COR-L47 (cell line): ENCODE measurements around the gene PDGFC.

Experiments
- DNase-seq: peaks from one replicate; lab custom pipeline; 2025; lab: John Stamatoyannopoulos, UW

PDGFC gene

DNA sequence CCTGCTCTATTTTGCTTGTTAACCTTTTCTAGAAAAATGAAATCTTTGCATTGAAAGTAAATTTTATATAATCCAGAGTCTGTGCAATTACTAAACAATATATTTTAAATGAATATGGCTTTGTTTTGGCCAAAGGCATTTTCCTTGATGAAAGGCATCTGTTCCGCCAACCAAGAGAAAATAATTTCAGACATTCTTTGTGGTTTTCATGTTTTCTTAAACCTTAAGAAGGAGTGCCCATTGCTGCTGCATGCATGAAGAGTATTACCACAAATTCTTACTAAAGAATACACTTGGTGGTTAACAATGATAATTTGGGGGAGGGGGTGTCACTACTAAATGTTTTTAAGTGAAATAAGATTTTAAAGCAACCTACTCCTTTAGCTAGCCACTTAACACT, 2.7 kb upstream of the PDGFC start:
- no peak for DNase-seq

DNA sequence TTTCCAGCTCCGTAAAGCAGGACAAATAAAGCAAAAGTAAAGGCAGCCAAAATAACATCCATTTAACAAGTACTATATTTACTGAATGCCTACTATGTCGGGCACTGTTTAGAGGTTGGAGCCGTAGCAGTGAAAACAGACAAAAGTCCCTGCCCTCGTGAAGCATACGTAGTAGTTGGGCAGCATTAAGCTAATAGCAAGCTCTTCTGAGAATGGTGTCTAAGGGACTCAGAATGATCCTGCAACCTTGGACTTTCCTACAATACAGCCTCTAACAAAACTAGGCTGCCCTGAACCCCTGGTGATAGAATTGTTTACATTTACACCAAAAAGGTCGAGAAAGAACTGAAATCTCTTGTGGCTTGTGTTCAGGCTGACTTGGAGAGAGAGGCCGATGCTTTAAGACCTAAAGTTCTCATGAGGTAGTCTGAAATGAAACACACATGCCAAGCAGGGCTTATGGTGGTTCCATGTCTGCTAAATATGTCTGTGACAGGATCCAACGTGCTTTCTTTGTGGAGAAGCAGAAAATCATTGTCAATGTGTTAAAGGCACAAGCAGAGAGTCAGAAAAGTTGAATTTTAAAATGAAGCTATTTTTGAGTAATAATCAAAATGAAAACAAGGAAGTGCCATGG, 898 bp upstream of the PDGFC start:
- no peak for DNase-seq

- DNase-seq, result no peak
These were observed 379 bp downstream of the PDGFC start for GRCh38 chr4:156971165-156971675.

DNA sequence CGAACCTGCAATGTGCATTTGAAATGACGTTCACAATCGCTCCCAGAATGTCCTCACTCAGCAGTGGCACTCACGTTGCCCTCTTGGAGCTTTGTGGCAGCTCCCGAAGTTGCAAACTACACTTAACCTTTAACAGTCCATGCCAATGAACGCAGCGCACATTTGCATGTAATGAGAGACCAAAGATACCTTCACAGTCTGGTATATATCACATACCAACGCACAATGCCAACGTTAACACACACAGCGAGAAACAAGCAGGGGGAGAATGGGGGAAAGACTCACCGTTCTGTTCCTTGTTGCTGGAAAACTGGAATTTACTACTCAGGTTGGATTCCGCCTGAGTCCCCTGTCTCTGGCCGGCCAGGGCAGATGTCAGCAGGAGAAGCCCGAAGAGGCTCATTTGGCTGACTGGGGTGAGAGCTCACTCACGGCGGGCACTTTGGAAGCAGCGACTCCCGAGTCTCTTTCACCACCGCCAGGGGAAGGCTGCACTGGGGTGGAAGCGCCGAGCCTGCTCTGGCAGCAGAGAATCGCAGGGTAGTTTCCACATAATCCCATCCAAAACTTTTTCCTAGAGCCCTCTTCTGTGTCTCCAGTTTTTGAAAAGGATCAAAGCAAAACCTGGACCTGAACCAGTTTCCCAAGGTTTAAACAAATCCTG, 966 bp downstream of the PDGFC start:
- DNase-seq, result peak; percentile 43

GRCh38 chr4:156969911-156970310, 1.7 kb downstream of the PDGFC start:
- no peak for DNase-seq

DNA sequence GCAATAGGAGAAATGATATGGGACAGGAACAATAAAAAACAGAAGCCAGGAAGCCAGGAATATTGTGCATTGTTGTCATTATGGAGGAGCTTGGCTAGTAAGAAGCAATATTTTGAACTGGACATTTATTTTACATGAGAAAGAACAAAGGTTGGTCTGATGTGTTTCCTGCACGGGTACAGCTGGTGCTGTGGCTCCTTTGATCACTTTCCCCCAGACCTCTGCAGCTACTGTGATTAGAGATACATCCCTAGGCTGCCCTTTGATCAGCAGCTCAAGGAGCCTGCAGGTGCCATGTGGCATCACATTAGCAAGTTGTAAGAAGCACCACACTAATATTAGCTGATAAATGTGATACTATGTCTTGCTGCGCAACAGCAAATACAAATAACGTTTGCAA, 2.5 kb downstream of the PDGFC start:
- no peak for DNase-seq

DNA sequence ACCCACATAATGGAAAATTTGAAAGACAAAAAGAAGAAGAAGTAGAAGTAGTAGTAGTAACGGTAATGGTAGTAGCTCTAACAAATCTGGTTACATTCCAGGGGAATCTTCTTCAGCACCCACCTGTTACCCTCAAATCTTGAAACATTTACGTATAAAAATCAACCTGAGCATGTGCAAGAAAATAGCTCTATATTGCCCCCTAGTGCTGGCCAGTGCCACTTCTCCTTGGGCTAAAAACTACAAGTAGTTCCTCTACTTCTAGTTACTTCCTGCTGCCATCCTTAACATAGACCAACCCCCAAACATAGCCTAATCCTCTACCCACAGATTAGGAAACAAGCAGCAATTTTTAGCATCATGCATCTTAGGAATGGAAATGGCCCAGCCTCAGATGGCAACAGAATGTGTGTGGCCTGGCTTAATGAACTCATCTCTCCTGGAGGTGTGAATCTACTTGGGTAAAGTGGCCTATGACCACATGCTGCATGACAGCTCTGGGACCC, 3.1 kb downstream of the PDGFC start:
- DNase-seq, result peak; percentile 55

DNA sequence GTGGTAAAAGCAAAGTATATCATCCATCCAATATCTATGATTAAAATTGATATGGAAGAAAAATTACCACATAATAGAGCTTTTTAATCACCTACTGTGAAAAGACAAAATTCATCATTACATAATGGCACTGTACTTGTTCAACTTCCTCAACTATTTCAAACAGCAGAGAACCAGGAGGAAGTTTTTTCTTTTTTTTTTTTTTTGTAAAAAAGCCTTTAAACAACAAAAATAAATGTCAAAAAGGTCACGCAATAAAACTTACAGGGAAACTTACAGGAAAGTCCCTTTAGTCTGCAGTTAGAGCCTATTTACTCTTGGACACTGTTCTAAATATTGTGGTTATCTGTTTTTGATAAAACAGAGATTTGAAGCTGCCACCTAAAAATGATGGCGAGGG, 4.8 kb downstream of the PDGFC start:
- no peak for DNase-seq

- no peak for DNase-seq
These were observed 8.2 kb downstream of the PDGFC start for GRCh38 chr4:156963419-156963818.

GRCh38 chr4:156962528-156962974, 9.0 kb downstream of the PDGFC start:
- no peak for DNase-seq

- no peak for DNase-seq
These were observed 9.6 kb downstream of the PDGFC start for GRCh38 chr4:156962058-156962358.

DNA sequence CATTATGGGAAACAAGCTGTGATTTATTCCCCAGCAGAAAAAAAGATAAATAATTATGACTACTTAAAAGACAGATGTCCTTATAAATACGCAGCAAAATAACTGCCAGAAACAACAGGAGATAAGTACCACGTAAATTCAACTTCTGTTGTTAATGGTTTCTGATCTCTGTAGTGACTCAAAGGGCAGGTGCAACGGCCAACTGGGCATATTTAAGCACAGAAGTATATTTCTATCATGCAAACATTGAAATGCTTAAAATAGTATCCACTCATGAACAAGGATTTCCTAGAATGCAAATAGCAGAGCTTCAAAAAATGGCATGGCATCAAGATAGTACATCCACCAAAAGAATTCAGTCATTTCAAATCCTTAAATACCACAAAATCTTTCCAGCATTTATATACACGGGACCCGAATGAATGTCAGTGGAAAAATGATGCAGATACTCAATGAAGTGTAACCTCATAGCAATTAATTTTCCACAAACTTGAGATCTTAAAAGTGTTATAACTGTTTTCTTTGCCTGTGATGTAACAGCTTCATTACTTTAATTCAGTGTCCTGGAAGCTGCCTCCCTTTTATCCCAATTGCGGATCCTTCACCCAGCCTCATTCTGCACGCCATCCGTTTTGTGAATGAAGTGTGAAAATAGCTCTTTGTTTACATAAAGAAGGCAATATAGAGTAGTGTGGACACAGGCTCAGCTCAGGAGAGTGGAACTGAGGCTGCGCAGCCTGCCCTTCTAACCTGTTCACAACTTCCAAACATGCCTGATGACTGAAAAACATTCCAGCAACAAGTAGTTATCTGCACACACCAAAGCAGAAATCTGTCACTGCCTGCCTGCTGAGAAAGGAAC, 10.2 kb downstream of the PDGFC start:
- no peak for DNase-seq

DNA sequence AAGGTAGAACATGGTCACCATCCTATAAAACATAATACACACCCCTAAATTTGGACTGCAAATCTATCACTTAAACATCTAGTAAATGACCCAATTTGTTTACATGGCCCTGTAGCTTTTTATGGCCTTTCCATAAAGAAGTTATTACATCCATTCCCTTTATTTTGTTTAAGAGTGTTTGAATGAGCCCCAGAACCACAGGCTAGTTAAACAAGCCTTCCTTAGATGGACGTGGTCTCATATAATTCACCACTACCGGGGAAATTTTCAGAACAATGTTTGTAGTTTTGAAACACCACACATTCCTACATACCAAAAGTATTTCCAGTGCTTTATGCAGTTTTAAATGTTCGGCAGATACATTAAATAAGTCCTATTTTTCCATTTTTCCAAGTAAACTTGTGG, 12.3 kb downstream of the PDGFC start:
- no peak for DNase-seq

DNA sequence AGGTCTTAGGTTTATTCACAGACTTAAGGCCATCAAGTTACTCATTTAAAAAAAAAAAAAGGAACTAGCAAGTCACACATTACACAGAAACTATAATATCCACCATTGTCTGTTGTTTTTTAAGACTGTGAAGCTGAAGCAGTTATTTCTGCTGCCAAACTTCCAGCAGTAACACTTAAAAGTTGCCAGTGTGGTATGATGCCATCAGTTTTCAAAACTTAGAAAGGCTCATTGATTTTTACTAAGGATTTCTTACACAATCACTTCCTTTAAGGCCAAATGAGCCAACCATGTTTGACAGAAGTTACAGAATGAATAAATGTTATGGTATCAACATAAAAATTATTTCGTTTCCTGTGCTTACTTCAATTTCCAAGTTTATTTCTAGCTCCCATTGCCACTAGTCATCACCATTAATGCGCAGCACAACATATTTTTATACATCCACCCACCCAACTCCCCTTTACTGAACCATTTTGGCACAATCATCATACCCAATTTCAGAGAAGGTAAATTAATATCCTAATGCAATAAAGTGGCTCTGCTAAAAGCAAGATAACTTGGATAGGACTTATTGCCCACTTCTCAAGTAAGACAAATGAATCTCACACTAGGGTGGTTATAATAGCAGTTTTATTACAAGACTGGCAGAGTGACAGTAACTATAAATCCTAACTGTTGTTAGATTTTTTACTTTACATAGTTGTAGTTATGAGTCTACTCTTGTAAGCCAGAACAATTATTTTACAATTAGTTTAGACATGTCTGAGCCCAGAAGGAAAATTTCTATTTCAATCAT, 13.1 kb downstream of the PDGFC start:
- DNase-seq, result no peak

- DNase-seq, result no peak
These were observed 14.0 kb downstream of the PDGFC start for GRCh38 chr4:156957556-156957955.

DNA sequence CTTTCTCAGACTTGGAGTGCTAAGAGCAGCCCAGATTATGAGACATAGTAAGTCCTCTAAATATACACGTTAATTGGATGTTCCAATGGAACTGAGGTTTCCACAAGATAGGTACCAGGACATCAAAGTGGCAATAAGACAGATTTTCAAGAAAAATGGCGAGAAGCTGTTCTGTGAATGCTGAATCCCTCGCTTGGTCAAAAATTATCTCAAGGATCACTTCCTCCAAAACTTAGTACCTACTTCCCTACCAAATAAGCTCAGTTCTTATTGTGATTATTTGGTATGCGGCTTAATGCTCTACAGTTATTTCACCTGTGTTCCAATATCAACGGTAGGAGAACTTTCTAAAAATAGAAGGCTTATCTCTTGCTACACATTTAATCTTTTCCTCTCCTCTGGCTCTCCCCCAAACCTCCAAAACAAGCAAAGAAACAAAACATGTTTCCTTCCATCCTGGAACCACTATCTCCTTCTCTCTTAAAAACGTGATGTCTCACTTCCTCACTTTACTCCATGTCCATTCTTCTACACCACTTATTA, 14.7 kb downstream of the PDGFC start:
- DNase-seq, result no peak

DNA sequence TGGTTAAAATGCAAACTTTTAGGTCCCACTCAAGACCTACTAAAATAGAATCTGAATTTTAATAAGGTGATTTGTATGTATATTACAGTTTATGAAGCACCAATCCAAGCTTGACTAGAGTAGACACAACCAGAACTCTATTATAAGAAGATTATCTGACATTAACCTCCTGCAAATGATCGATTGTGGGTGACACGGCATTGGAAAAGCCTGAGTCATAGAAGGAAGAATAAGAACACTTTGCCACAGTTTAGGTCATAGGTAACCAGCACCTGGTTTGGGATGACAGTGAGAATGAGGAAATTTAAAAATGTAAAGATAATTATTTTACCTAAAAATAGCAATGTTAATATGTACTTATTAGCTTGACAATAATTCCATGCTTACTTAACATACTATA, 15.2 kb downstream of the PDGFC start:
- DNase-seq, result no peak

- no peak for DNase-seq
These were observed 17.0 kb downstream of the PDGFC start for GRCh38 chr4:156954587-156954986.

- no peak for DNase-seq
These were observed 17.6 kb downstream of the PDGFC start for GRCh38 chr4:156953951-156954350.

GRCh38 chr4:156953001-156953400, 18.6 kb downstream of the PDGFC start:
- DNase-seq, result no peak

DNA sequence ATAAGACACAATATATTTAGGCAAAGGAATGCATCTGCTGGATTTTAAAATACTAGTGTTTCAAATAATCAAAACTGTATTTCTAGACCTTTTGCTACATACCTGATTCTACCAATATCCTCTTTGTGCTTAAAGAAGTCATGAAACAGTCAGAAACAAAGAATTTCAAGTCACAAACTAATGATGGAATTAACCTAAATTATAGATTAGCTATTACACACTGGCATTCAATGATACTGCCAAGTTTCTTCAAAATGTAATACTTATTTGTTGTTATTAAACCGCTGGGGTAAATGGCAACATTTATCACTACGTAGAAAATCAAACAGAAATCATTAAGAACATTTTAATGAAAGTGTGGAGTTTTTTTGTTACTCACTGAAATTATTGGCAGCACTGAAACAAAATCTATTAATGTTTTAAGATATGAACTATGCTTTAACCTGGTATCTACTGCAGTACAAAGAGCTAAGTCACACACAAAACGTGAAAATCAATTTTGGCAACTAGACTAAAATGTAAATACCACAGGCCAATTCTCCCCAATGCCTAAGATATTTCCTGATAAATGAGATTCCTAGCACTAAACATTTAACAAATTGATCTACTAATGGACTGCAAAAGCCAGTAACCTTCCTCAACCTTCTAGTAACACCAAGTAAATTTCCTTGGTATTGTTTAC, 19.4 kb downstream of the PDGFC start:
- DNase-seq, result no peak
